OCI-LY1 (cell line): ENCODE data around the gene ARMC6.

Experiments
- EZH2 ChIP-seq: fragments of 200-600 bp; sonication (generic), shearing (Covaris generic); IDR thresholded peaks from 2 replicates; pipeline ENCODE4 v1.8.0; 2017; ENCODE audit warnings: borderline replicate concordance, mixed run types, mild to moderate bottlenecking, antibody characterized with exemption, low read length, moderate library complexity, mixed read lengths
- TF ChIP-seq, protein P1 (sequence below): fragments of 200-600 bp; sonication (generic), shearing (Covaris generic); IDR thresholded peaks from 2 replicates; pipeline ENCODE4 v1.5.1; 2017; ENCODE audit warnings: mild to moderate bottlenecking, antibody characterized with exemption, low read length, moderate library complexity, mixed read lengths

DNA sequence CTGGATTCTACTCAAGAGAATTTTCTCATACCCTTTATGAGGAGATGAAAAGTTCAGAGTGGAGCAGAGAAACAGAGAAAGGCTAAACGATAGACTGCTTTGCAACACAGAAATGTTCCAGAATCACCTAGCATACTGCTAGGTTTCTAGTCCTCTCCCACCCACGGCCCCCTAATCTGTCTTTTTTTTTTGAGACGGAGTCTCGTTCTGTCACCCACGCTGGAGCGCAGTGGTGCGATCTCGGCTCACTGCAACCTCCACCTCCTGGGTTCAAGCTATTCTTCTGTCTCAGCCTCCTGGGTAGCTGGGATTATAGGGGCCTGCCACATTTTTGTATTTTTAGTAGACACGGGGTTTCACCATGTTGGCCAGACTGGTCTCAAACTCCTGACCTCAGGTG lies 4.9 kb upstream of the ARMC6 start:
- TF ChIP-seq, protein P1, sequence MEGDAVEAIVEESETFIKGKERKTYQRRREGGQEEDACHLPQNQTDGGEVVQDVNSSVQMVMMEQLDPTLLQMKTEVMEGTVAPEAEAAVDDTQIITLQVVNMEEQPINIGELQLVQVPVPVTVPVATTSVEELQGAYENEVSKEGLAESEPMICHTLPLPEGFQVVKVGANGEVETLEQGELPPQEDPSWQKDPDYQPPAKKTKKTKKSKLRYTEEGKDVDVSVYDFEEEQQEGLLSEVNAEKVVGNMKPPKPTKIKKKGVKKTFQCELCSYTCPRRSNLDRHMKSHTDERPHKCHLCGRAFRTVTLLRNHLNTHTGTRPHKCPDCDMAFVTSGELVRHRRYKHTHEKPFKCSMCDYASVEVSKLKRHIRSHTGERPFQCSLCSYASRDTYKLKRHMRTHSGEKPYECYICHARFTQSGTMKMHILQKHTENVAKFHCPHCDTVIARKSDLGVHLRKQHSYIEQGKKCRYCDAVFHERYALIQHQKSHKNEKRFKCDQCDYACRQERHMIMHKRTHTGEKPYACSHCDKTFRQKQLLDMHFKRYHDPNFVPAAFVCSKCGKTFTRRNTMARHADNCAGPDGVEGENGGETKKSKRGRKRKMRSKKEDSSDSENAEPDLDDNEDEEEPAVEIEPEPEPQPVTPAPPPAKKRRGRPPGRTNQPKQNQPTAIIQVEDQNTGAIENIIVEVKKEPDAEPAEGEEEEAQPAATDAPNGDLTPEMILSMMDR, result no peak
- no peak for TF ChIP-seq EZH2
